GM19452 (cell line): ENCODE data around the gene ZNF70.
A peak's percentile ranks its signal among the peaks of the same experiment; 100 is the strongest.

Experiments
- ATAC-seq: cut with Tn5 transposase; IDR thresholded peaks from one replicate; pipeline ENCODE4 v1.9.1; 2021; ENCODE audit not compliant: unreplicated experiment

ZNF70 gene

GRCh38 chr22:23779731-23780130 is 28.8 kb upstream of the ZNF70 start:
- ATAC-seq = no peak

GRCh38 chr22:23779083-23779482 is 28.2 kb upstream of the ZNF70 start:
- ATAC-seq = no peak

DNA sequence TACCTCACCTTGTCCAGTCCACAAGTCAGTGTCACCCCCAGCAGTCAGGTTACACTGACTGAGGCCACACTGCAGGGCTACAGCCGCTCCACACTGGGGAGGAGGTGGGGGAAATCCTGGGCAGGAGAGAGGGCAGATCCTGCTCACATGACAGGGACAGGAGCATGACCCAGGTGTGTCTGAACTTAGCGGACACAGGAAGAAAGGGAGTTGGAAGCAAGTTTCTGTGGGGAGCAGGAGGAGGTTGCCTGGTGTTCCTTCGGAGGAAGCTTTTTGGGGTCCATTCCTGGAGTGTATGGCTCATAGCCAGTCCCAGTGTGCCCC is 27.6 kb upstream of the ZNF70 start:
- ATAC-seq = no peak

DNA sequence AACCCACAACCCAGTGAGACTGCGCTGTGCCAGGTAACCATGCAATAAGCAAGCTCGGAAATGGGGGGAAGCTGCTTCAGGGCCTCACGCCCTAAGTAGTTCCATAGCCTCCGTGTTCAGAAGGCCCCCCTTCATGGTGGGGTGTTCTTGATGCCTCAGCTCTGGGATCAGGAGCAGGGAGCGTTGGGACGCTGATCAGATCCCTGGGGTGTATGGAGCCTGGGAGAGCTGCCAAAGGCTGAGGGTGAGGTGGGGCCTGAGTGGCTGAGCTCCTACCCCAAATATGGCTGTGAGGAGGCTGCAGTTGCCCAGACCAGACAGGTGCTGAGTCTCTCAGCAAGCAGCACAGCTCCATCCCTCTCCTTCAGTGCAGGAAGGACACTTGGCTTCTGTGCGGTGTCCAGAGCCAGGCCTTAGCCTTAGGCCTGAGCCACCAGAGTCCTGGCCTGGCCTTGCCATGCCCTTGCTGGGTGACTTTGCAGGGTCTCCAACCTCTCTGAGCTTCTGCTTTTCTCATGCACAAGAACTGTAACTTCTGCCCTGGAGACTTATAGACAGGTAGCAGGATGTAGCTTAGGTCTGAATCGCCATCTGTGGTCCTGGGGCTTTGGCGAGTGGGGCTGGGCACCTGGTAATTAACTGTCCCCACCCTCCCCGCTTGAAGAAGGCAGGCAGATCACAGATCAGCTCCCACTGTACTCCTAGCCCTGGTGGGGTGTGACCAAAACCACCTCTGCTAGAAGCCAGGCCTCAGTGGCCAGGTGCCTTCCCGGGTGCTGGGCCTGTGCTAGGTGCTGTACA is 27.1 kb upstream of the ZNF70 start:
- ATAC-seq = no peak

DNA sequence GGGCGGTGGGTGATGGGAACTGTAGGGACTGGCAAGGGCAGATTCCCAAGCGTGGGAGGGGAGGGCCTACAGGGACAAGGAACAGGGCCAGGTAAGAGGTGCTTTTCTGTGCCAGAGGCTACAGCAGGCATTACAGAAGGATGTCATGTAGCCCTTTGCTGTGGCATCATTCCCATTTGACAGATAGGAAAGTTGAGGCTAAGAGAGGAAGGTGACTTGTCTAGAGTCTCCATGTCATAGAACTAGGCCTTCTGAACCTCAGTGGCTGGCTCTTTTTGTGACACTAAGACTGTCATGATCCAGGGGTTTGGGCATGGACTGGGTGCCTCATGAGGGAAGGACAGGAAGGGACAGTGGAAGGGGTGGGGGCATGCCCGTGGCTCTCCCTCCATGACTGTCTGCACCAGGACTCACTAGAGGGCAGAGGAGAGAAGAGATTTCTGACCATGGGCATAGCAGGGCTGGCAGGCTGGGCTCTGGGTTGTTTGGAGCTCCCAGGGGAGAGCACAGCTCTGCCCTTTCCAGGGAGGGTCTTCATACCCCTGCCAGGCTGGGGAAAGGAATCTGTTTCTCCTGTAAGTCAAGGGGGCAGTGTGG is 25.0 kb upstream of the ZNF70 start:
- no peak for ATAC-seq

- no peak for ATAC-seq
Measured at GRCh38 chr22:23774922-23775436, 24.1 kb upstream of the ZNF70 start.

- ATAC-seq = no peak
Measured at GRCh38 chr22:23774114-23774921, 23.4 kb upstream of the ZNF70 start.

GRCh38 chr22:23773483-23774113 is 22.7 kb upstream of the ZNF70 start:
- no peak for ATAC-seq

GRCh38 chr22:23772649-23773473 is 21.9 kb upstream of the ZNF70 start, which contains the start of gene MMP11:
Gene MMP11, plus strand, starts transcription at chr22:23772849. Its CDS starts 22 bp downstream, at chr22:23772871.
- no peak for ATAC-seq

GRCh38 chr22:23772315-23772648 is 21.4 kb upstream of the ZNF70 start:
- no peak for ATAC-seq

DNA sequence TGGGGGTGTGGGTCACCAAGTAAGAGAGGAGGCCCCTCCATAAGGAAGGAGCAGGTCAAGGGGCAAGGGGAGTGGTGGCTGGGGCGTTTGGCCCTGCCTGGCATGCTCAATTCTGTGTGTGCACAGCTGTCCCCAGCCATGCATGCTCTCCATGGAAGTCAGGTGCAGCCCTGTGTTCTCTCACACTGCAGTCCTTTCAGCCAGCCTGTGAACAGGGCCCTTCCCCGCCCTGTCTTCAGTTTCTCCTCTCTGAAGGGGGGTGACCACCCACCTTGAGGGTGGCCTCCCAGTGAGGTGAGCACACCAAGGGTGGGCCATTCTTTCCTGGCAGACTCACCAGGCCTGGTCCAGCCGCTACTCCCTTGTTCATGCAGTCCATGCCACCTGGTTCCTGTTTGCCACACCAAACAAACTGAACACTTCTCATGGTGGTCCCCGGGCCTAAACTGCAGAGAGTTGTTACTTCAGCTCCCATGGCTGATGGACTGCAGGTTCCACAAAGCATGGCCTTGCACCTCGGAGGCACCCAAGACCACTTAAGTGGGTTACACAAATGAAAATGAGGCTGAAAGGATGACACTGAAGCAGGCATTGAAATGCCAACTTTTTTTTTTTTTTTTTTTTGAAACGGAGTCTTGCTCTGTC is 18.5 kb upstream of the ZNF70 start:
- ATAC-seq = no peak

- peak; percentile 56 for ATAC-seq
Measured at GRCh38 chr22:23767673-23768548, 17.0 kb upstream of the ZNF70 start, which contains the start of gene CHCHD10. Gene CHCHD10, minus strand, starts transcription at chr22:23767972. Its CDS starts 98 bp downstream, at chr22:23767874.

DNA sequence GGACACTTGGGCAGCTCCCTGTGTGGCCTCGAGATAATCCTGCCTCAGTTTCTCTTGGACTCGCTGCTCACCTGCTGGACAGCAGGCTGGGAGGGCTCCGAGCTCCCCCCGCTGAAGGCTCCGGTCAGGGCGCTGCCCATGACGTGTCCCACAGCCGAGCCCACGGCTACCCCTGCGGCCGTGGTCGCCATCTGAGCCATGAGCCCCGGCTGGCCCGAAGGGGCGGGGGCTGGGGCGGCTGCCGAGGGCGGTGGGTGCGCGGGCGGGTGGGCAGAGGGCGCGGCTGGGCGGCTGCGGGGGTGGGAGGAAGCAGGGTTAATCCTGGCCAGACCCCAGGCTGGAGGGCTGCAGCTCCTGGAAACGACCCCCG is 16.4 kb upstream of the ZNF70 start:
- no peak for ATAC-seq

- no peak for ATAC-seq
Measured at GRCh38 chr22:23764899-23765881, 14.3 kb upstream of the ZNF70 start.

GRCh38 chr22:23763954-23764353 is 13.0 kb upstream of the ZNF70 start:
- ATAC-seq = no peak

DNA sequence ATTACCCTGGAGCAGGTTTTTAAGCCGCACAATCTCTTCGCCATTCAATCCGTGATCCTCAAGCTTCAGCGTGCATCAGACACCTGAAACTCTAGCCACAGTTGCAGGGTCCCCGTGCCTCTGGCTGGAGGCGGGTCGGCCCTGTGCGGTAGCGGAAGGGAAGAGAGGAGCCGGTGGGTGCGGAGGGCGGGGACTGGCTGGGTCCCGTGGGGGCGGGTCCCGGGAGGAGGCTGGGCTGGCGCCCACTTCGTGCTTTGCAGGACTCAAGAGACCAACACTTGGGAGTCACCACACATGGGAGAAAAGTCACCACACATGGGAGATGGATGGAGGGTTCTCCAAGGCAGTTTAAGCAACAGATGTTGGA is 12.7 kb upstream of the ZNF70 start:
- no peak for ATAC-seq

DNA sequence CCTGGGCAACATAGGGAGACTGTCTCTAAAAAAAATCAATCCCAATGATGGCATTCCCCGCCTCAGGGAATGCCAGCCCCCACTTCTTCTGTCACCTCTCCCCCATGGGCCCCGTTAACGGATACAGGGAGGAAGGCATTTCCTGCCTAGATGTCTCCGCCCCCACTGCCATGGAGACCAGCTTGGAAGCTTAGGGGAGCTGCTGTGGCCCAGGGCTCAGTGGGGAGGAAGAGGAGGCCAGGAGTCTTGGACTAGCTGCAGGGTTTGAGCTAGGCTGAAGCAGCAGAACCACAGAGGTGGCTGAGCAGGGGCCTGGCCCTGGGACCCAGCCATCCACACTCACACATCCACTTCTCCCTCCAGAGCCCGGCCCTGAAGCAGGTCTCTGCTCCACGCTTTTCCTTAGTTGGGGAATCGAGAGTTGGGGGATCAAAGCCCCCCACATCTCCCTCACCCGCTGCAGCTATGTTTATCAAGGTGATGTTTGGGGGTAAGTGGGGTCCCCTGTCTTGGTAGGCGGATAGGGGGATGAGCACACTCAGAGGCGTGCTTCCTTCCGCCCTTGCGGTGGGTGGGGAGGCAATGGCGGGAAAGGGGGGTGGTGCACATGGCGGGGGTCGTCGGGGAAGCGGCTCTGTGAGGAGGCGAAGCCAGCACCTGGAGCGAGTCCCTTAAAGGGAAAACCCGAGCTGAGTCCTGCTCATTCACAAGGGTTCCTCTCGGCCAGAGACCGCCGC is 12.1 kb upstream of the ZNF70 start, which contains the start of gene C22orf15:
TSS of gene C22orf15 (plus strand) at position 149 of the 737 bp plus-strand sequence. CDS start at position 466, 317 bp downstream.
- no peak for ATAC-seq
